ENCODE measurements around the gene CD7.

The CD7 gene

DNA sequence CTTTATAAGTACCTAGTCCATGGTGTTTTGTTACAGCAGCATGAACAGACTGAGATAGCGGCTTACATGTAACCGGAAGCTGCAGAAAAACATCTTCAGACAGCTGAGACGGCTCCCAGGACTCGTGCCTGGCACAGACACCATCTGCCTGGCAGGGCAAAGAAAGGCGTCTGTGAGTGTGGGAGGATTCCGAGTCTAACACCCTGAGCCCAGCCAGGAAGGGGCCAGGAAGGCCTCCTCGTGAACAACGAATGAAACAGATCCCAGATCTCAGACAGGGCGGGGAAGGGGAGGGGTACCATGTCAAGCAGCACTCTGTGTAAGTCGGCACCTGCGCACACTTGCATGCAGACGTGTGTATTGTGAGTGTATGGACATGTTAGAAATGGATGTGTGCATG, 39.6 kb downstream of the CD7 start:
- no peak for DNase-seq

- no peak for DNase-seq
These were observed 40.5 kb downstream of the CD7 start for GRCh38 chr17:82276938-82277337.

DNA sequence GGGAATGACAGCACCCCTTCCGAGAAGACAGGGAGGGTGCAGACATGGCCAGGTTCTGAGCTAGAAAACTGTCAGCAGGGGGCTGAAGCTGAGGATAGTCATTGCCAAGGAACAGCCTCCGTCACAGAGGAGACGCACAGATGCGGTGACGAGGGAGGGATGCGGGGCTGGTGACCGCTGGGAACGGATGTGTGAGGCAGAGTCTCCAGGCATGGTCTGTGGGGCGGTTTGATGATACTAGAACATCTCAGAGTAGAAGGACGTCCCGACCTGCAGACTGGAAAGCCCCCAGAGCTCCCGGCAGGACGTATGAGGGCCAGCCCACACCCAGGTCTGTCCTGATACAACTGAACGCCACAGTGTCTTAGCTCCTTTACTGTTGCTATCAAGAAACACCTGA, 42.1 kb downstream of the CD7 start:
- no peak for DNase-seq

DNA sequence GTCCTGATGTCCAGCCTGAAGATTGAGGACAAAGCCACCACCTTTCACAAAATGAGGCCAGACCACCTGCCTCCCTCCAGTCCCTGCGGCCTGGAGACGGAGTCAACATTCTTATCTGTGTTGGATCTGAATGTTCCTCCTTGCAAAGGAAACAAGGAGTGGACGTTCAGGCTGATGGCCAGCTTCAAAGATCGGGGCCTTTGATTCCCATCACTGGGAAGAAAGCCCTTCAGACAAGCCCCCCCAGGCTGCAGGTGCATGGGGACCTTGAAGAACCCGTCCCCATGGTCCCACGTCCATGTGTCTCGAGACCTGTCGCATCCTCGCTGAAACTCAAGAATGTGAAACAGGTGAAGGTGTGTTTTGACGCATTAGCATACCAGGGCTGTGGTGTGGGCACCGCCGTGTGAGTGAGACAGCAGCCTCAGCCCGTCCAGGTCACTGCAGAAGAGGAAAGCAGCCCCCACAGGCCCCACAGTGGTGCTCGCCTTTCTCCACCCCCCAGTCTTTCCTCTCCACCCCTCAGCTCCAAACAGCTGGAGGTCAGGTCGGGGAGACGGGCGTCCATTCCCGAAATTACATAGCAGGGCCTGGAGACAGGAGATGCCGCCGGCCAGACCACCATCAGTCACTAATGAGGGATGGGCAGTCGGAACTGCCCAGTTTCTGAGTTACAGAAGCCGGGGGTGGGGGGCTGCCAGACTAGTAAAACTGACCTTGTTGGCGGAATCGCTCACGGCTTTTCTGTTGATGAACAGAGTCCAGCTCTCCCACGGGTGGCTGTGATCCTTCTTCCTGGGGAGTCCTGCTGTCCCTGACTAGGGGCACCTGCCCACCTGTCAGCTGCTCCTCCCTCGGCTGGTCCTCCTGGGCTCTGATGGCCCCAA, 43.0 kb downstream of the CD7 start:
- no peak for DNase-seq

GRCh38 chr17:82273327-82274133, 43.9 kb downstream of the CD7 start, which contains the start of gene CSNK1D:
Gene CSNK1D (minus strand): TSS chr17:82273700. CDS start chr17:82273381, 319 bp downstream.
- DNase-seq, result peak; percentile 82

GRCh38 chr17:82272495-82273326, 44.7 kb downstream of the CD7 start:
- DNase-seq, result no peak

GRCh38 chr17:82271401-82271800, 46.0 kb downstream of the CD7 start:
- no peak for DNase-seq

GRCh38 chr17:82270651-82271050, 46.8 kb downstream of the CD7 start:
- DNase-seq, result no peak

DNA sequence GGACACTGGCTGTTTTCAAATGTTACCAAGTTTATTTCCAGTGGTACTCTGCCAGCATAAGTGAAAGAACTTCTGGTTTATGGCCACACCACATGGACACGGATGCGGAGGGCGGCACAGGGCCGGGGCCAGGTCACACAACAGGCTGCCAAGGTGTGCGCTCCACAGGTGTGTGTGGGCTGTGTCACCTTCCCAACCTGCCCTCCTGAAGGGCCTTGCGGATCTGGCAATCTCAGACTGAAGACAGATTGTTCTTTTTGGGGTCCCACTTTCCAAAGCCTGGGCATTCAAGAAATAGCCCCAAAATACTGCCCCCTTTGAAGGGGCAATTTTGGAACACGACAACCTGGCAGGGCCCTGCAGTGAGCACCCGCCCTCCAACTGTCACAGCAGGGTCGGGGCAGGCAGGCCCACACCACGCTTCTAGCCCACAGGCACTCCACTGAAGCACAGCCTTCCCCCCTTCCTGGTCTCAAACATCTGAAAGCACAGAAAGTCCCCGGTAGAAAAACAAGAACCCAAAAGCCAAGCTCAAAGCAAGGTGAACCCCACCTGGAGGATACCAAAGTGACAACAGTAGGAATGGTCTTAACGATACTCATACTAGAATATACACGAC, 47.4 kb downstream of the CD7 start:
- no peak for DNase-seq

DNA sequence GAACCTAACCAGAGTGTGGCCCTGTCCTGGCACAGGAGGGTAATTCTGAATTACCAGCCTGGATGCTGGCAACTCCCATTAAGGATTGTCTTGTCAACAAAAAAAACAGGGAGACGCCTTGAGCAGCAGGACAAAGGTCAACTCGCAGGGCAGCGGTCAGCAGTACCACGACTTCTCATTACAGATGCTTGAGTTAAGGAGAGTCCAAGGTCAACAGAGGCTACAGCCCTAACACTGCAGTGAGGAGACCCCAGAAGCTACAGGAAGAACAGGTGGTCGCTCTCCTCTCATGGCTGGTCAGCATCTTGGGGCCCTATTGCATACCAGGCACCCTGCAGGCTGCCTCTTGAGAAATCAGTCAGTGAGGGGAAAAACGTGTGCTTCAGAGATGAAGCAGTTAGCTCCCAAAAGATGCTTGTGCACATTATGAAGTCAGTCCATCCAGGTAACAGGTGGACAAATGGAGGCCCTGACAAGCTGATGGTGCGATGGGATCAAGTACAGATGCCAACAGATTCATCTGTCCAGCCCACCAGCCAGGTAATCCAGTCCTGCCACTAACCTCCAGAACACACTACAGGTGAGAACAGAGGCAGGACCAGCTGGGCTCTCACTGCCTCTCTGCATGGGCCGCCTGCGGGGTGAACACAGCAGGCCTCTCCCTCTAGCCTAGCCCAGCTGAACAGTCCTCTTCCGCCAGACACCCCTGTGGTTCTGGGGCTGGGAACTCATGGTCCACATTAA, 48.1 kb downstream of the CD7 start:
- no peak for DNase-seq

DNA sequence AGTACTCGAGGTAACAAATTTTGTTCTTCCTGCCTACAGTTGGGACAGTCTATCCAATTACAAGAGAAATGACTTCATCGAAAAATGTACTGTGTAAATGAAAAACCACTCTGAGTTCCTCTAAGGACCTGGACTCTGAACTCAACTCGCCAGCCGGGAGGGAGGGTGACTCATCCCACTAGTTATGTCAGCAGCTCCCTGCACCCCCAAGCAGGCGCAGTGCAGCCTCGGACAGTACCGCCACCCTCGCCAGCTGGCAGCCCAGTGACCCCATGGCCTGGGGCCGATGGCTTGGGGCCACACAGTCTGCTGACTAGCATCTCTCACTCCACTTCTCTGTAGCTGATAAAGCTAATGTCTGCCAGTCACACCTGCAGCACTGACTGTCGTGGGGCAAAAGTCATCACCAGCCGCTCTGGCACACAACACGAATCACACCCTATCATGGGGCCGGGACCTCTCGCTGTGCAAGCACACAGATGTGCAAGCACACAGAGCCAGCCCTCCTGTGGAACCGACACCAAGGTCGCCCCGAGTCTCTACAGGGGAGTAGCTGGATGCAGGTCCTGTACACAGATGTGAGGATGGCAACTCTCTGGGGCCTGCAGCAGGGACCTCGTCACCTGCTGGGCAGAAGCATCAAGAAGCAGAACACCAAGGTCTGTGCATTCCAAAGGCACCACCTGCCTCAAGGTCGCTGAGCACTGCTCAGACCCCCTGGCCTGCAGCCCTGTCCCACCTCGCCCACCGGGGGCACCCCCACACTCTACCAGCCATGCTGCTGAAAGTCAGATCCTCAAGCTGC, 49.6 kb downstream of the CD7 start:
- no peak for DNase-seq

DNA sequence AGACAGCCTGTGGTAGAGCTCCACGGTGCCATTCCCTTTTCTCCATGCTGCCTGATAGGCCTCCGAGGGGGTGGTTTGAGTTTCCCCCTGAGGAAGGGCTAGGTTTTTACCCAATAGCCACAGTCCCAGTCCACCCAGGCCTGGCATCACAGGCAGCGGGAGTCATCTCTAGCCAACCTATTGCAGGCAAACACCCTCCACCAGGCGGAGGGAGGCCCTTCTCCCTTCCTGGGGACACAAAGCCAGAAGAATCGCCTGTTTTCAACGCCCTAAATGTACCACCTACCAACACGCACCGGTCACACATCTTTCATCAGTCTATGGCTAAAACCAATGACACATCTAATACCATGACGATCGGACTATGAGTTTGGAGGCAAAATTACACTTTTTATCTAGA, 51.3 kb downstream of the CD7 start:
- DNase-seq, result no peak

Data from NCI-H2107 (cell line).